ENCODE measurements around the gene PPP1R12B.
"Not testable (repeated sequence)": the region's sequence is repeated elsewhere in the genome, so short reads cannot be mapped to it uniquely, and the experiment has no call there.

PPP1R12B gene

DNA sequence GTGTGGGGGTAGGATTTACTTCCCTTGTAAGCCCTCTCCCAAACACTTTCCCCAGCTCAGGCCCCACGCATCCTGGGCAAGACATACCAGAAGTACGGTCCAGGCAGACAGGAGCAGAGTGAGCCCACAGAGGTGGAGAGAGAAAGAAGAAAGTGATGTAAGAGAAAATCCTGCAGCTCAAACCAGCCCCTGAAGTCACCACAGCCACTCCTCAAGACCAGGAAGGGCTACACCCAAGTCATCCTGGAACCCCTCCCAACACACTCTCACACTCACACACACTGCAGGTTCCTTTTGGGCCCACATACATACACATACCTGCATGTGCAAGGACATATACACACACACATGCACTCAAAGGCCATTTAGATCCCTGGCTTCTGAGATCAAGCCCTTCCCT, 254.9 kb downstream of the PPP1R12B start:
- Histone ChIP-seq H3K27ac (no peak overlapping the region), H3K9me3 (ENCODE audit: severe bottlenecking) (no peaks in the 10 kb centered on the region), H3K36me3 (peaks cover 7% of the 10 kb centered on the region), H3K27me3 (ENCODE audit: insufficient read depth, low read depth, severe bottlenecking) (no peaks in the 10 kb centered on the region), H3K4me3 (ENCODE audit: low read depth, low read length) (no peak overlapping the region)
- DNase-seq: no peak
- TF ChIP-seq, protein P1, sequence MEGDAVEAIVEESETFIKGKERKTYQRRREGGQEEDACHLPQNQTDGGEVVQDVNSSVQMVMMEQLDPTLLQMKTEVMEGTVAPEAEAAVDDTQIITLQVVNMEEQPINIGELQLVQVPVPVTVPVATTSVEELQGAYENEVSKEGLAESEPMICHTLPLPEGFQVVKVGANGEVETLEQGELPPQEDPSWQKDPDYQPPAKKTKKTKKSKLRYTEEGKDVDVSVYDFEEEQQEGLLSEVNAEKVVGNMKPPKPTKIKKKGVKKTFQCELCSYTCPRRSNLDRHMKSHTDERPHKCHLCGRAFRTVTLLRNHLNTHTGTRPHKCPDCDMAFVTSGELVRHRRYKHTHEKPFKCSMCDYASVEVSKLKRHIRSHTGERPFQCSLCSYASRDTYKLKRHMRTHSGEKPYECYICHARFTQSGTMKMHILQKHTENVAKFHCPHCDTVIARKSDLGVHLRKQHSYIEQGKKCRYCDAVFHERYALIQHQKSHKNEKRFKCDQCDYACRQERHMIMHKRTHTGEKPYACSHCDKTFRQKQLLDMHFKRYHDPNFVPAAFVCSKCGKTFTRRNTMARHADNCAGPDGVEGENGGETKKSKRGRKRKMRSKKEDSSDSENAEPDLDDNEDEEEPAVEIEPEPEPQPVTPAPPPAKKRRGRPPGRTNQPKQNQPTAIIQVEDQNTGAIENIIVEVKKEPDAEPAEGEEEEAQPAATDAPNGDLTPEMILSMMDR (IDR thresholded peaks at IDR 0.05; ENCODE audit: low read depth, low read length): no peak

DNA sequence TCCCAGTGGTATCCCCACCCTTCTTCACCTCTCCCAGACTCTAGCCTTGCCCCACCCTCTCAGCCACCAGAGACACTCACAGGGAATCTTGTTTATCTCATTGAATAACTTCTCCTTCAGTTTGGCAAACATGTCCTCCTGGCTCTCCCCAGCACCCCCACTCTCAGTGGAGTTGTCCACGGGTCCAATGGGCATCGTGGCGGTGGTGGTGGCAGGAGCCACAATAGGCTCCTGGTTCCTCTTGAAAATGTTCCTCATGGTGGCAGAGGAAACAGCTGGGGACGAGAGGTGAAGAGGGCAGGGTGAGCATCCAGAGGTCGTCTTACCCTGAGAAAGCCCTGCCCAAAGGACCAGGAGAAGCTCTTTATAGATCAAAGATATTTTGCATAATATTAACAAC, 257.0 kb downstream of the PPP1R12B start:
- Histone ChIP-seq H3K27ac (no peak overlapping the region), H3K4me3 (ENCODE audit: low read depth, low read length) (no peak overlapping the region)
- TF ChIP-seq, protein P1 (IDR thresholded peaks at IDR 0.05; ENCODE audit: low read depth, low read length): no peak

DNA sequence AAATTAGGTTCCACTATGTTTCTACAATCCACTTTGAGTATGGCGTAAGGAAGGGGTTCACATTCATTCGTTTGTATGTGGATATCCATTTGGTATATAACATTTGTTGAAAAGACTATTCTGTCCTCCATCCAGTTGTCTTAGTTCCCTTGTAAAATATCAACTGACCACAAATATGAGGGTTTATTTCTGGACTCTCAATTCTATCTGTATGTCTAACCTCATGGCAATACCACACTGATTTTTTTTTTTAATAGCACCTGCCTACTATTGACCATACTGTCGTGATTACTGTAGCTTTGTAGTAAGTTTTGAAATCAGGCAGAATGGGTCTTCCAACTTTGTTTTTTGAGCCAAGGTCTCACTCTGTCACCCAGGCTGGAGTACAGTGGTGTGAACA, 263.5 kb downstream of the PPP1R12B start:
- DNase-seq; H3K27me3 ChIP-seq (ENCODE audit: insufficient read depth, low read depth, severe bottlenecking); H3K36me3 ChIP-seq; H3K4me3 ChIP-seq (ENCODE audit: low read depth, low read length); H3K27ac ChIP-seq; H3K9me3 ChIP-seq (ENCODE audit: severe bottlenecking): not testable (repeated sequence)

More for the DNA sequence above, 257.0 kb downstream of the PPP1R12B start:
- no peak for DNase-seq
- peaks cover 7% of the 10 kb centered on the region for H3K36me3 ChIP-seq
- H3K9me3 ChIP-seq (ENCODE audit: severe bottlenecking): peaks cover 7% of the 10 kb centered on the region
- no peaks in the 10 kb centered on the region for H3K27me3 ChIP-seq (ENCODE audit: insufficient read depth, low read depth, severe bottlenecking)

DNA sequence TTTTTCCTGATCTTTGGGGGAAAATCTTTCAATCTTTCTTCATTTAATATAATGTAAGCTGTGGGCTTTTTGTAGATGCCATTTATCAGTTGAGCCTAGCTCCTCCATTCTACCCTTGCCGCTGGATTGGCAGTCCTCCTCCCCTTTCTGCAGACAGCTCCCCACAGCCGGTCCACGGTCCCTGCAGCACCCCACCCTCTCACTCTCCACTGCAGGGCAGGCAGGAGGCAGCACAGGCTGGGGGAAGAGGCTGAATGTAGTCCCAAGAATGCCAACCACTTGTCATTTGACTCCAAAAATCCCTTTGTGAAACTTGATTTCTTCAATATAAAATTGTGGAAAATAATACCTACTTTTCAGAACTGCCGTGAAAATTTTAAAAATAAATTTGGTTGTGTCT, 265.1 kb downstream of the PPP1R12B start:
- H3K36me3 ChIP-seq: no peaks in the 10 kb centered on the region
- no peak for DNase-seq
- TF ChIP-seq, protein P1 (IDR thresholded peaks at IDR 0.05; ENCODE audit: low read depth, low read length): no peak
- H3K4me3 ChIP-seq (ENCODE audit: low read depth, low read length): no peak overlapping the region
- peaks cover 9% of the 10 kb centered on the region for H3K9me3 ChIP-seq (ENCODE audit: severe bottlenecking)
- H3K27me3 ChIP-seq (ENCODE audit: insufficient read depth, low read depth, severe bottlenecking): no peaks in the 10 kb centered on the region
- H3K27ac ChIP-seq: no peak overlapping the region

DNA sequence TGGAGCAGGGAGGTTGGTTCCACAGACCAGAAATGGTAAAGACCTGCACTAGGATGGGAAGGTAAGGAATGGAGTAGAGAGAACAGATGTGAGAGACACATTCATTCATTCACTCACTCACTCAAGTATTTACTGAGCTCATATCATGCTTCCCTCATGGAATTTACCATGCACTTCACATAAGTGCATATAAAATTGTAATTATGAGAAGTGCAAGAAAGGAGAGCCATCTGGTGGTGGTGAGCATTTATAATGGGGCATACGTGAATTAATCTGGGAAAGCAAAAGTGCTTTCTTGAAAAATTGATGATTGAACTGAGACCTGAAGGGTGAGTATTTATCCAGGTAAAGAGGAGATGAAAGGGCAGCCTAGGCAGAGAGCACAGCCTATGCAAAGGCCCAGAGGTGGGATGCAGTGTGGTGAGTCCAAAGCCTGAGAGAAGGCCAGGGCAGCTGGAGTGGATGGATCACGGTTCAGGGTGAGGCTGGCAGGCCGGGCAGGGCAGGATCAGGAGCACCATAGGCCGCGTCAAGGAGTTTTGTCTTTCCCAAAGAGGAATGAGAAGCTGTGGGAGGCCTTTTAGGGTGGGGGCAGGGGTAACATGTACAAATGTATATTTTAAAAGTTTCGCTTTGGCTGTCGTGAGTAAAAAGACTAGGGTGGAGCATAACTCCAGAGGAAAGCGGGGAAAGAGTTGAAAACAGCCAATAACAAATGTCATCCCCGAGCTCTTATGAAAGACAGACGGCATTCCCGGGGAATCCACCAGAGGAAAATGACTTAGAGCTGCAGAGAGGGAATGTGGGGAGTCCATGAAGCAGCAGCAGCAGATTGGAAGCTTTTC, 266.1 kb downstream of the PPP1R12B start:
- H3K36me3 ChIP-seq; H3K4me3 ChIP-seq (ENCODE audit: low read depth, low read length); H3K27me3 ChIP-seq (ENCODE audit: insufficient read depth, low read depth, severe bottlenecking); H3K27ac ChIP-seq; H3K9me3 ChIP-seq (ENCODE audit: severe bottlenecking); DNase-seq: not testable (repeated sequence)

DNA sequence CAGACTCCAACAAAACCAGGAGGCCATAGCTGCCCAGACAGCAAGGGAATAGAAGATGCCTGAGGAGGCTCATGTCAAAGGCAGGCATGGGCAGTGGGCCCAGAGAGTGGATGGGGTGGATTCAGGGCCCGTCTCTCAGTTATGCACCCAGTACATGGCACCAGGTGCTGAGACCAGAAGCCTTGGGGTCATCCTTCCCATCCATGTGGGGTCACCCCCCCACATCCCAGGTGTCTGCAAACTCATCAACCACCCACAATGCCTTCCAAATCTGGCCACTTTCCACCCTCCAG, 266.7 kb downstream of the PPP1R12B start:
- H3K27ac ChIP-seq: not testable (repeated sequence)

DNA sequence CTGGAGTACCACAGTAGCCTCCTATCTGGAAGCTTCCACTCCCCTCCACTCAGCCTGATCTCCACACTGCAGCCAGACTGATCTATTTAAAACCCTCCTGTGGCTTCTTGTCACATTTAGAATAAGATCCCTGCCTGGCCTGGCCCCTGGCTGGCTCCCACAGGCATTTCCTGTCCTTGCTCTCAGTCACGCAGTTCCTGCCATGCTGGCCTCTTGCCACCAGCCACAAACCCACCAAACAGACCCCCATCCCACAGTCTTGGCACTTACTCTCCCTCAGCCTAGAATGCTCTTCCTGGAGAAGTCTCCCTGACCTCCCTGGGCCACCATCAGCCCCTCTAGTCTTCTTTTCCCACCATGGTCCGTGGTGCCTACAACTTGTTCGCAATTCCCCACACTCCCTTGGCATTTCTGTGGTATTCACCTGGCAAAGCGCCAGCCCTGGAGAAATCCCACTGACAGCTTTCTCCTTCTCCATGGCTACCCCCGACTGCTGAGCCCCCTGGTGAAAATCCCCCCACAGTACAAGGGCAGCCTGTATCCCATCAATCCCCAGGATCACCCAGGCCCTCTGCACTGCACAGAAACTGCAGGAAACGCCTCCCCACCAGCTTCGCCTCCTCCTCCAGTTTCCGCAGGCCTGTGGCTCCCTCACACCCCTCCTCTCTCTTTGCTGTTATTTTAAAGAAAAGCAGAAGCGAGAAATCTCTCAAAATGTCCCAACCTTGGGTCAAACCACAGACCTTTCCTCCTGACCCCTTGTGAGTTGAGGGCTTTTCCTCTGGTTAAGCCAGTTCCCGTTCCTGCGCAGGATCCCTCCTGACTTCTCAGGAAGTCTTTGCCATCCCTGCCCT, 267.2 kb downstream of the PPP1R12B start:
- TF ChIP-seq, protein P1 (IDR thresholded peaks at IDR 0.05; ENCODE audit: low read depth, low read length): no peak
- Histone ChIP-seq H3K27ac (no peak overlapping the region), H3K4me3 (ENCODE audit: low read depth, low read length) (no peak overlapping the region), H3K27me3 (ENCODE audit: insufficient read depth, low read depth, severe bottlenecking) (no peaks in the 10 kb centered on the region), H3K36me3 (no peaks in the 10 kb centered on the region), H3K9me3 (ENCODE audit: severe bottlenecking) (peaks cover 2% of the 10 kb centered on the region)
- DNase-seq: no peak

More for the DNA sequence above, 266.7 kb downstream of the PPP1R12B start:
- H3K27me3 ChIP-seq (ENCODE audit: insufficient read depth, low read depth, severe bottlenecking); DNase-seq; H3K9me3 ChIP-seq (ENCODE audit: severe bottlenecking); H3K4me3 ChIP-seq (ENCODE audit: low read depth, low read length); H3K36me3 ChIP-seq: not testable (repeated sequence)
